ENCODE data around the gene PLIN5.

The PLIN5 gene

DNA sequence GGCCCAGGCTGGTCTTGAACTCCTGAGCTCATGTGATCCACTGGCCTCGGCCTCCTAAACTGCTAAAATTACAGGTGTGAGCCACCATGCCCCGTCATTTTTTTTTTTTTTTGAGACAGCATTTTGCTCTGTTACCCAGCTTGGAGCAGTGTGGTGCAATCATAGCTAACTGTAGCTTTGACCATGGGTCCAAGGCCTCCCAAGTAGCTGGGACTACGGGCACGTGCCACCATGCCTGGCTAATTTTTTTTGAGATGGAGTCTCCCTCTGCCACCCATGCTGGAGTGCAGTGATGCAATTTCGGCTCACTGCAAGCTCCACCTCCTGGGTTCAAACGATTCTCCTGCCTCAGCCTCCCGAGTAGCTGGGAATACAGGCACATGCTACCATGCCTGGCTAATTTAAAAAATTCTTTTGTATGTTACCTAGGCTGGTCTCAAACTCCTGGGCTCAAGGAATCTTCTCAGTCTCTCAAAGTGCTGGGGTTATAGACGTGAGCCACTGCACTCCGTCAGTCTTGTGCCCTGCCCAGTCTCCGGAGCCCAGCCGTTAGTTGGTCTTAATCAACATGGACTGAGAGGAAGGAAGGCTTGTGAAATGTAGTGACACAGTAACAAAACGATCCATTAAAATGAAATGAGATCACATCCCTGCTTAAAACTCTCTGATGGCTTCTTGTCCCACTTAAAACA is 6.2 kb upstream of the PLIN5 start:
- no peak overlapping the region for H3K4me2 ChIP-seq (ENCODE audit: insufficient read depth, low read length)
- no peaks in the 10 kb centered on the region for H3K9me3 ChIP-seq (ENCODE audit: insufficient read depth, low read length, severe bottlenecking)
- DNase-seq (no peak), ATAC-seq (ENCODE audit: insufficient read depth, low read depth) (no peak)
- no peak overlapping the region for H3K27ac ChIP-seq (ENCODE audit: low read length)
- H3K79me2 ChIP-seq (ENCODE audit: insufficient read depth, low read length), result no peaks in the 10 kb centered on the region
- no peak overlapping the region for H2AFZ ChIP-seq (ENCODE audit: low read depth, low read length)
- H3K4me1 ChIP-seq (ENCODE audit: insufficient read depth, low read length), result no peaks in the 10 kb centered on the region
- H3K36me3 ChIP-seq (ENCODE audit: insufficient read depth, low read length), result no peaks in the 10 kb centered on the region
- no peak overlapping the region for H3K9ac ChIP-seq (ENCODE audit: low read depth, low read length)
- H4K20me1 ChIP-seq (ENCODE audit: insufficient read depth, low read length), result no peaks in the 10 kb centered on the region
- TF ChIP-seq, protein P1, sequence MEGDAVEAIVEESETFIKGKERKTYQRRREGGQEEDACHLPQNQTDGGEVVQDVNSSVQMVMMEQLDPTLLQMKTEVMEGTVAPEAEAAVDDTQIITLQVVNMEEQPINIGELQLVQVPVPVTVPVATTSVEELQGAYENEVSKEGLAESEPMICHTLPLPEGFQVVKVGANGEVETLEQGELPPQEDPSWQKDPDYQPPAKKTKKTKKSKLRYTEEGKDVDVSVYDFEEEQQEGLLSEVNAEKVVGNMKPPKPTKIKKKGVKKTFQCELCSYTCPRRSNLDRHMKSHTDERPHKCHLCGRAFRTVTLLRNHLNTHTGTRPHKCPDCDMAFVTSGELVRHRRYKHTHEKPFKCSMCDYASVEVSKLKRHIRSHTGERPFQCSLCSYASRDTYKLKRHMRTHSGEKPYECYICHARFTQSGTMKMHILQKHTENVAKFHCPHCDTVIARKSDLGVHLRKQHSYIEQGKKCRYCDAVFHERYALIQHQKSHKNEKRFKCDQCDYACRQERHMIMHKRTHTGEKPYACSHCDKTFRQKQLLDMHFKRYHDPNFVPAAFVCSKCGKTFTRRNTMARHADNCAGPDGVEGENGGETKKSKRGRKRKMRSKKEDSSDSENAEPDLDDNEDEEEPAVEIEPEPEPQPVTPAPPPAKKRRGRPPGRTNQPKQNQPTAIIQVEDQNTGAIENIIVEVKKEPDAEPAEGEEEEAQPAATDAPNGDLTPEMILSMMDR (IDR thresholded peaks at IDR 0.05; ENCODE audit: borderline replicate concordance, extremely low read depth, low read length, poor library complexity, severe bottlenecking), result no peak
- no peak for TF ChIP-seq EZH2 (IDR thresholded peaks at IDR 0.05; ENCODE audit: borderline replicate concordance, low read depth, low read length, severe bottlenecking)
- H3K4me3 ChIP-seq (ENCODE audit: low read depth in 1 of 2, low read length in 2 of 2), result no peak overlapping the region
- H3K27me3 ChIP-seq (ENCODE audit: insufficient read depth, low read length, poor library complexity), result no peaks in the 10 kb centered on the region

DNA sequence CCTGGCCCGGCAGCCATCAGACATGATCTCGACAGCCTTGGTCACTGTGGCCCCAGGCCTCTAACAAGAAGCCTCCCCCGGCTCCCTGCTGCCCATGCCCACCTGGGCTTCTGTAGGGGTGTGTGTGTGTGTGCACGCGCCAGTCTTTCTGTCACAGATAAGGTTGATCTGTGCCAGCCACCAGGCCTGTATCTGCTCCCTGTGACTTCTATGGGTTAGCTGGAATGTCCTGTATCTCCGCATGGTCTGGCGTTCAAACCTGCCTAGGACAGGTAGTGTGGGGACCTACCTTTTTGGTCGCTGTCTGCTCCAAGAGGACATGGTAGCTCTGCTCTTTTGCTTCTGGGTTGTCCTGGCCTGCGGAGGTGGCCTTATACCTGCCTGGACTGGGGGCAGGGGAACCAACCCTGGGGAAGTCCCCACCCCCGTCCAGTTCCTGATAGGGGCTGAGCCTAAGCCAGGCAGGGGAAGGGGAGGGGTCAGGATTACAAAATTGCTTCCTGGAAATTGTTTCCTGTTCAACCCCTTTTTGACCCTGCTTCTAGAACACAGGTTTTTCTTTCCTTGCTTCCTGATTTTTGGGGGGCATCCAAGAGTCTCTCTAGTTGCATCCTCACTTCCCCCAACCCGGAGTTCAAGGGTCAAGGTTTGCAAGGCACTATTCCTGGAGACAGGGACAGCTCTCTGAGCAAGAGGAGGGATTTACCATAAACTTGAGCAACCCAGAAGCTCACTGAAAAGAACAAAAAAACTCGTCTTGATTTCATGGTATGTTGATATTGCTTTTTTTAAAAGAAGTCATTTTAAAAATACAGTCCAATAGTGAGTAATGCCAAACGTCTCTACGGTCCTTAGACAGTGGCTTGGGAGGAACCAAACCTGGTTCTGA is 4.9 kb upstream of the PLIN5 start, which contains the start of gene LRG1:
Gene LRG1, minus strand, starts transcription at position 344 of the 889 bp plus-strand sequence. Its CDS starts 23 bp downstream, at position 321.
- no peak for DNase-seq
- no peak within 1 kb of the TSS for H3K4me3 ChIP-seq (ENCODE audit: low read depth in 1 of 2, low read length in 2 of 2)
- H3K4me1 ChIP-seq (ENCODE audit: insufficient read depth, low read length), result no peaks in the 10 kb centered on the region
- no peaks in the 10 kb centered on the region for H3K79me2 ChIP-seq (ENCODE audit: insufficient read depth, low read length)
- no peak within 1 kb of the TSS for H3K9ac ChIP-seq (ENCODE audit: low read depth, low read length)
- H3K27me3 ChIP-seq (ENCODE audit: insufficient read depth, low read length, poor library complexity), result no peaks in the 10 kb centered on the region
- H3K36me3 ChIP-seq (ENCODE audit: insufficient read depth, low read length), result no peaks in the 10 kb centered on the region
- no peak for ATAC-seq (ENCODE audit: insufficient read depth, low read depth)
- H3K27ac ChIP-seq (ENCODE audit: low read length), result no peak within 1 kb of the TSS
- H2AFZ ChIP-seq (ENCODE audit: low read depth, low read length), result no peak within 1 kb of the TSS
- TF ChIP-seq EZH2 (IDR thresholded peaks at IDR 0.05; ENCODE audit: borderline replicate concordance, low read depth, low read length, severe bottlenecking), result no peak
- TF ChIP-seq, protein P1 (IDR thresholded peaks at IDR 0.05; ENCODE audit: borderline replicate concordance, extremely low read depth, low read length, poor library complexity, severe bottlenecking), result no peak
- no peak within 1 kb of the TSS for H3K4me2 ChIP-seq (ENCODE audit: insufficient read depth, low read length)
- no peaks in the 10 kb centered on the region for H4K20me1 ChIP-seq (ENCODE audit: insufficient read depth, low read length)
- no peaks in the 10 kb centered on the region for H3K9me3 ChIP-seq (ENCODE audit: insufficient read depth, low read length, severe bottlenecking)

DNA sequence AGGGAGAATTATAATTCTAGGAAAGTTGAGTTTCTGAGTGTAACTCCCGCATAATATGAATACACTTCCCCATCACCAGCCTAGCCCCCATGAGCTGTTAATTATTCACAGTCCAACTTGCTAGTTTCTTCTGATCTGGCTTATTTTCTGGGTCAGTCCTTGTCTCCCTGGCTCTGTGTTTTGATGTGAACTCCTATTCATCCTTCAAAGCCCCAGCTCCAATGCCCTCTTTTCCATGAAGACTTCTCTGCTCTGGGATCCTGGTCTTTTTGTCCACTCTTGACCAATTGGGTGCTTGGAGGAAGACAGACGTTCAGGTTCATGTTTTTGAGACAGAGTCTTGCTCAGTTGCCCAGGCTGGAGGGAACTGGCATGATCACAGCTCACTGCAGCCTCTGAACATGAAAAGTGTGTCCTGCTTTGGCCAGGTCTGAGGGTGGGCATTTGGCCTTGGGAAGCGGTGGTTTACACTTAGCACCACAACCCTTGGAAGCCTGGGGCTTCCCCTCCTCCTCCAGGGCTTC is 4.2 kb upstream of the PLIN5 start:
- Histone ChIP-seq H3K27me3 (ENCODE audit: insufficient read depth, low read length, poor library complexity) (no peaks in the 10 kb centered on the region), H3K9ac (ENCODE audit: low read depth, low read length) (no peak overlapping the region), H3K4me2 (ENCODE audit: insufficient read depth, low read length) (no peak overlapping the region), H3K79me2 (ENCODE audit: insufficient read depth, low read length) (no peaks in the 10 kb centered on the region), H3K9me3 (ENCODE audit: insufficient read depth, low read length, severe bottlenecking) (no peaks in the 10 kb centered on the region), H4K20me1 (ENCODE audit: insufficient read depth, low read length) (no peaks in the 10 kb centered on the region), H2AFZ (ENCODE audit: low read depth, low read length) (no peak overlapping the region), H3K4me1 (ENCODE audit: insufficient read depth, low read length) (no peaks in the 10 kb centered on the region), H3K36me3 (ENCODE audit: insufficient read depth, low read length) (no peaks in the 10 kb centered on the region), H3K27ac (ENCODE audit: low read length) (no peak overlapping the region), H3K4me3 (ENCODE audit: low read depth in 1 of 2, low read length in 2 of 2) (no peak overlapping the region)
- no peak for DNase-seq
- TF ChIP-seq EZH2 (IDR thresholded peaks at IDR 0.05; ENCODE audit: borderline replicate concordance, low read depth, low read length, severe bottlenecking), result no peak
- TF ChIP-seq, protein P1 (IDR thresholded peaks at IDR 0.05; ENCODE audit: borderline replicate concordance, extremely low read depth, low read length, poor library complexity, severe bottlenecking), result no peak
- no peak for ATAC-seq (ENCODE audit: insufficient read depth, low read depth)
